Right lobe of liver (tissue), 6 donors: ENCODE results near the gene PPP1R13L. TPM values are rescaled to one million over a fixed set of nuclear protein-coding genes. Genes with fewer than 3 reads are reported as not detected.

ENCODE experiments used
- ATAC-seq, 4 donors: fragments of 200-7000 bp; cut with Tn5 transposase; one replicate each; pipeline ENCODE4 v1.9.1; 2020; ENCODE audit warnings: mild to moderate bottlenecking in 4 of 4, moderate library complexity in 4 of 4
- DNase-seq, 3 donors: peaks; one replicate each; pipeline ENCODE4 v3.0.0-alpha.2; 2020
- H3K27ac ChIP-seq, 3 donors: fragments of 200-600 bp; one replicate each; pipeline ENCODE4 v1.8.0; 2022
- H3K27me3 ChIP-seq, 2 donors: fragments of 200-600 bp; one replicate each; pipeline ENCODE4 v1.8.0; 2022
- H3K36me3 ChIP-seq, 4 donors: fragments of 200-600 bp; sonication (generic) in 1 of 4; one replicate each; pipeline versions ENCODE4 v1.5.1 to v1.8.0; 2017 to 2022; ENCODE audit warnings: control low read depth in 1 of 4
- H3K4me1 ChIP-seq, 4 donors: fragments of 200-600 bp; sonication (generic) in 1 of 4; one replicate each; pipeline versions ENCODE4 v1.5.1 to v1.8.0; 2017 to 2022; ENCODE audit warnings: control low read depth in 1 of 4
- H3K4me3 ChIP-seq, 3 donors: fragments of 200-600 bp; one replicate each; pipeline ENCODE4 v1.8.0; 2022
- H3K9me3 ChIP-seq, 4 donors: fragments of 200-600 bp; sonication (generic) in 1 of 4; one replicate each; pipeline versions ENCODE4 v1.5.1 to v1.8.0; 2017 to 2022; ENCODE audit warnings: control low read depth in 1 of 4
- CTCF ChIP-seq, 4 donors: fragments of 200-600 bp in 3 of 4; fragments of 450-650 bp in 1 of 4; IDR thresholded peaks; one replicate each; pipeline versions ENCODE4 v1.5.1 to v1.8.0; 2016 to 2022; ENCODE audit warnings: antibody characterized with exemption in 4 of 4, mild to moderate bottlenecking in 2 of 4
- POLR2A ChIP-seq: fragments of 450-650 bp; IDR thresholded peaks from one replicate; pipeline ENCODE4 v1.6.1; 2017; ENCODE audit warnings: antibody characterized with exemption, mild to moderate bottlenecking
- WGBS: methylation state at CpG from one replicate; pipeline ENCODE4 v1.1.6; 2018; ENCODE audit warnings: low coverage, low lambda C conversion rate; ENCODE audit not compliant: insufficient coverage; ENCODE audit errors: missing lambda C conversion rate; 5-methylcytosine and 5-hydroxymethylcytosine counted together
- intact Hi-C, 2 donors: fragments of 100-400 bp; cut with DNase I; formaldehyde crosslinking; loops; one replicate each; pipeline versions ENCODE4 v1.11.2 to v1.14.1; 2022
- total RNA-seq, 6 experiments: library from RNA; depleted of rRNA in 2 of 6; stranded (reverse); fragments of >200 nt in 2 of 6; fragmentation: NEBNext Ultra II Directional in 3 of 6; extraction: Animal tissue kit (Norgen Biotek cat#: 25700) in 3 of 6; gene quantifications; one replicate each; pipeline versions ENCODE4 v1.1.0 to v1.2.4, GENCODE V29; 2016 to 2023
- donor health status: DM: no; HTN: yes; CAD: no.
- donor health status: DM: no; HTN: no; CAD: no.
- donor health status: DM: no; HTN: no; CAD: no.
- donor health status: DM: no; HTN: yes; CAD: no.
- donor health status: DM: no; HTN: yes; CAD: no.

PPP1R13L gene
- total RNA-seq, 6 experiments from 2014 or later, result 6.9 to 22.9 (median 14.6) TPM

GRCh38 chr19:45358213-45358792, 46.6 kb downstream of the PPP1R13L start:
- DNase-seq, result no peak
- no peak for ATAC-seq

GRCh38 chr19:45357445-45357783, 47.5 kb downstream of the PPP1R13L start:
- TF ChIP-seq POLR2A (no peak), CTCF (IDR thresholded peaks at IDR 0.05) (no peak)
- no peaks in the 10 kb centered on the region for H3K27me3 ChIP-seq
- WGBS, result no CpG with 5 or more reads among the region's 11 CpGs
- no peak overlapping the region for H3K27ac ChIP-seq
- H3K9me3 ChIP-seq, result no peaks in the 10 kb centered on the region
- intact Hi-C loops, result no loop called here
- no peaks in the 10 kb centered on the region for H3K4me1 ChIP-seq
- no peak overlapping the region for H3K4me3 ChIP-seq
- H3K36me3 ChIP-seq, result peaks cover 0 to 5% (median 0%) of the 10 kb centered on the region in 4 donors
- ATAC-seq (no peak), DNase-seq (no peak)

More at GRCh38 chr19:45358213-45358792, 46.6 kb downstream of the PPP1R13L start:
- Histone ChIP-seq H3K27me3 (no peaks in the 10 kb centered on the region), H3K9me3 (no peaks in the 10 kb centered on the region), H3K27ac (no peak overlapping the region), H3K36me3 (peaks cover 0 to 5% (median 0%) of the 10 kb centered on the region in 4 donors), H3K4me1 (no peaks in the 10 kb centered on the region), H3K4me3 (no peak overlapping the region)
- 92% methylated on average over 6 of the region's 12 CpGs for WGBS
- intact Hi-C loops, result no loop called here
- TF ChIP-seq POLR2A, result no peak
- TF ChIP-seq CTCF (IDR thresholded peaks at IDR 0.05), result no peak

GRCh38 chr19:45356760-45357444, 48.0 kb downstream of the PPP1R13L start:
- Histone ChIP-seq H3K27me3 (no peaks in the 10 kb centered on the region), H3K4me3 (no peak overlapping the region), H3K36me3 (peaks cover 0 to 8% (median 0%) of the 10 kb centered on the region in 4 donors), H3K9me3 (no peaks in the 10 kb centered on the region), H3K4me1 (no peaks in the 10 kb centered on the region), H3K27ac (no peak overlapping the region)
- TF ChIP-seq POLR2A, result no peak
- TF ChIP-seq CTCF (IDR thresholded peaks at IDR 0.05), result no peak
- intact Hi-C loops, result no loop called here
- no peak for DNase-seq
- 77% methylated on average over 8 of the region's 20 CpGs for WGBS
- ATAC-seq, result no peak

GRCh38 chr19:45355910-45356309, 49.0 kb downstream of the PPP1R13L start:
- TF ChIP-seq POLR2A (no peak), CTCF (IDR thresholded peaks at IDR 0.05) (no peak)
- no CpG with 5 or more reads among the region's 9 CpGs for WGBS
- Histone ChIP-seq H3K4me3 (no peak overlapping the region), H3K36me3 (peaks cover 0 to 6% (median 0%) of the 10 kb centered on the region in 4 donors), H3K27me3 (no peaks in the 10 kb centered on the region), H3K4me1 (no peaks in the 10 kb centered on the region), H3K27ac (no peak overlapping the region), H3K9me3 (no peaks in the 10 kb centered on the region)
- no peak for ATAC-seq
- no peak for DNase-seq
- intact Hi-C loops, result no loop called here
